Activated CD4-positive, CD25-positive, alpha-beta regulatory T cell treated with anti-CD3 and anti-CD28 coated beads, Interleukin-2, amount 50 U/mL, for 24 hours (primary cell): ENCODE measurements around the gene GAL3ST1.
"Not testable (repeated sequence)": the region's sequence is repeated elsewhere in the genome, so short reads cannot be mapped to it uniquely, and the experiment has no call there.

Source experiments
- ATAC-seq, 2 donors: fragments of 150-1000 bp; cut with Tn5 transposase; one replicate each; pipeline ENCODE4 v1.10.0; 2021; ENCODE audit warnings: mild to moderate bottlenecking in 1 of 2, moderate library complexity in 1 of 2

Gene GAL3ST1

GRCh38 chr22:30574095-30574981, at the start of gene GAL3ST1:
GAL3ST1 (minus strand) TSS chr22:30574665; CDS start chr22:30557392, 17,273 bp downstream.
- ATAC-seq: peak in 1 of 2 donors; percentile 22

GRCh38 chr22:30619909-30620308, 45.4 kb upstream of the GAL3ST1 start:
- ATAC-seq: not testable (repeated sequence)

GRCh38 chr22:30617819-30618218, 43.4 kb upstream of the GAL3ST1 start:
- no peak for ATAC-seq

GRCh38 chr22:30615543-30615954, 41.1 kb upstream of the GAL3ST1 start:
- no peak for ATAC-seq

GRCh38 chr22:30614879-30615278, 40.4 kb upstream of the GAL3ST1 start:
- ATAC-seq: no peak

- ATAC-seq: no peak
Measured at GRCh38 chr22:30614268-30614667, 39.8 kb upstream of the GAL3ST1 start.

GRCh38 chr22:30612789-30613188, 38.3 kb upstream of the GAL3ST1 start:
- ATAC-seq: no peak

- no peak for ATAC-seq
Measured at GRCh38 chr22:30611197-30611596, 36.7 kb upstream of the GAL3ST1 start.

GRCh38 chr22:30610299-30610698, 35.8 kb upstream of the GAL3ST1 start:
- no peak for ATAC-seq

- peak; percentile 42 to 52 for ATAC-seq
Measured at GRCh38 chr22:30609260-30610185, 35.1 kb upstream of the GAL3ST1 start.

- no peak for ATAC-seq
Measured at GRCh38 chr22:30607939-30608338, 33.5 kb upstream of the GAL3ST1 start.

GRCh38 chr22:30607300-30607930, 33.0 kb upstream of the GAL3ST1 start:
- ATAC-seq: no peak

- ATAC-seq: peak; percentile 73 to 75
Measured at GRCh38 chr22:30606455-30607299, 32.2 kb upstream of the GAL3ST1 start, which contains the start of gene TCN2. TCN2 (plus strand) TSS chr22:30607174; CDS start chr22:30607332, 158 bp downstream.

GRCh38 chr22:30605449-30606110, 31.1 kb upstream of the GAL3ST1 start:
- ATAC-seq: peak; percentile 37

- ATAC-seq: no peak
Measured at GRCh38 chr22:30604723-30605122, 30.3 kb upstream of the GAL3ST1 start.

GRCh38 chr22:30603801-30604200, 29.3 kb upstream of the GAL3ST1 start:
- ATAC-seq: no peak

GRCh38 chr22:30602049-30602448, 27.6 kb upstream of the GAL3ST1 start:
- no peak for ATAC-seq

GRCh38 chr22:30601464-30601863, 27.0 kb upstream of the GAL3ST1 start:
- no peak for ATAC-seq

GRCh38 chr22:30600921-30601320, 26.5 kb upstream of the GAL3ST1 start:
- ATAC-seq: no peak

GRCh38 chr22:30598986-30599385, 24.5 kb upstream of the GAL3ST1 start:
- no peak for ATAC-seq

GRCh38 chr22:30596886-30597285, 22.4 kb upstream of the GAL3ST1 start:
- no peak for ATAC-seq
